GM12891 (cell line): Measurements from ENCODE around the gene DNAJC11.

Source experiments
- PAX5 ChIP-seq: IDR thresholded peaks from 2 replicates; pipeline ENCODE4 v1.6.1; 2011; ENCODE audit warnings: low read length, moderate library complexity, mild to moderate bottlenecking; ENCODE audit not compliant: insufficient read depth, severe bottlenecking
- POLR2A ChIP-seq: IDR thresholded peaks from 2 replicates; pipeline ENCODE4 v1.6.1; 2011; ENCODE audit warnings: low read depth, low read length, control low read depth
- POLR2AphosphoS5 ChIP-seq: IDR thresholded peaks from 2 replicates; pipeline ENCODE4 v1.6.1; 2011; ENCODE audit warnings: low read depth, low read length, control low read depth
- SPI1 ChIP-seq: IDR thresholded peaks from 2 replicates; pipeline ENCODE4 v1.6.1; 2011; ENCODE audit warnings: low read depth, low read length, control low read depth
- TAF1 ChIP-seq: IDR thresholded peaks from 2 replicates; pipeline ENCODE4 v1.6.1; 2011; ENCODE audit warnings: low read depth, low read length, control low read depth

DNA sequence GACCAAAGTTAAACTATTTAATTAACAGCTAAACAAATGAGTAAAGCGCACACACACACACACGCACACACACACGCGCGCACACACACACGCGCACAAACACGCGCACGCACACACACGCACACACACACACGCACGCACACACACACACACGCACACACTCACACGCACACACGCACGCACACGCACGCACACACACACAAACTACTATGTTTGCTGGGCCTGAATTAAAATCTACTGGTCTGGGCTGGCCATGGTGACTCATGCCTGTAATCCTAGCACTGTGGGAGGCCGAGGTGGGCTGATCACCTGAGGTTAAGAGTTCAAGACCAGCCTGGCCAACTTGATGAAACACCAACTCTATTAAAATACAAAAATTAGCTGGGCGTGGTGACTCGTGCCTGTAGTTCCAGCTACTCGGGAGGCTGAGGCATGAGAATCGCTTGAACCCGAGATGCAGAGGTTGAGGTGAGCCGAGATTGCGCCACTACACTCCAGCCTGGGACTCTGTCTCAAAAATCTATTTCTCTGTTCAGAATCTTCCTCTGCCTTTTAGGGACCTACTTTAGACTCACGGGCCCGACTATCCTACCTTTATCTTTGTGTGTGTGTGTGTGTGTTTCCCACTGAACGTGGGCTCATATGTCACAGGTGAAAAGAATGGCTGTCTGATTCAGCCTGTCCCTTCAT, 37.5 kb upstream of the DNAJC11 start:
- TF ChIP-seq POLR2AphosphoS5 (no peak), TAF1 (no peak), POLR2A (no peak), PAX5 (no peak), SPI1 (no peak)
